SKM-1 (cell line): ENCODE measurements around the gene OR8D1.

Experiments used
- DNase-seq: peaks from one replicate; lab custom pipeline; 2025; ENCODE audit not compliant: unreplicated experiment; lab: John Stamatoyannopoulos, UW

OR8D1 gene

DNA sequence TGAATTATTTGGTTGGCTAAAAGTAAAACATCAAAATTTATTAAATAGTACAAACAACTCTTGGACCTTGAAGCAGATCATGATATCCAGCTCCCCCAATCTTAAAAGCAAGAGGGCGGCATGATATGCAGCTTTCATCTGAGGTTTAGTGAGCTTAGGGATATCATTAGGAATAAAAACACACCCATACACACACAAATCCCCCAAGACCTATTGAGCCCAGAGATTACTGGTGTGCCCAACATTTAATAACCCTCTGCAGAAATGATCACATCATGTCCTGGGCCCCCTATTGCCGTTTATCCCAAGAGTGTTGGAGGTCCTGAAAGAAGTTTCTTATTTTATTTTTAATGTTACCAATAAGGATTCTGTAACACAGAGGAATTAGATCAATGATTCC, at the start of gene OR8D1:
Gene OR8D1, minus strand, starts transcription at position 101 of the 400 bp plus-strand sequence. CDS start 3,183 bp downstream, outside the sequence.
- DNase-seq: no peak

DNA sequence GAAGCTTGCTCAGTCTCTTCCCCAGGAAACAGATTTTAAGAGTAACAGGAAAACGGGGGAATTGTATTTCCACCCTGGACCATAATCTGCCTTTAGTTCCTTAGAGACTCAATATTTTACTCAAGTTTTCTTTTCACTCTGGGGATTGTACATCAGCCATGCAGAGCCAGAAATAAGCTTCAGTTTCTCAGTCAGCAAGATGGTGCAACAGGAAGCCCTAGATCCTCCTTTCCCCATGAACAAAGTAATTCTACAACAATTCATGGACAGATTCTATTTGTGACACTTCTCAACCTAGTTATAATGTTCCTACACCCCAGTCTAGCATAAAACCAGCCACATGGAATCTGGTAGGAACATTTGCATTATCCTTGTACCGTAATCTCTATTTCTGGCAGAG, 45.8 kb upstream of the OR8D1 start:
- DNase-seq: no peak

- no peak for DNase-seq
Measured at GRCh38 chr11:124346311-124346955, 32.7 kb upstream of the OR8D1 start.

DNA sequence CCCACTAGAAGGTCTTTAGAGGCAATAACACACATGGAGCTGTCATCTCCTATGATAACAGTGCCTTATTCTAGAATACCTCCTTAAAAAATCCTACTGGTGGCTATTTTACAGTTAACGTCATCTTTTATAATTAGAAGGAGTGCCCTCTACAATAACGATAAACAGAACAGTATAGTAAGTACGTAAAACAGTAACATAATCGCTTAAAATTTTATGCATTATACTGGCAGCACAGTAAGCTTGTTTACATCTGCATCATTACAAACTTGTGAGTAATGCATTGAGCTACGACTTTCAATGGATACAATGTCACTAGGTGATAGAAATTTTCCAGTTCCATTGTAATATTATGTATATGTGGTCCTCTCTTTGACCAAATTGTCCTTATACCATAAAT, 30.6 kb upstream of the OR8D1 start:
- DNase-seq: no peak

DNA sequence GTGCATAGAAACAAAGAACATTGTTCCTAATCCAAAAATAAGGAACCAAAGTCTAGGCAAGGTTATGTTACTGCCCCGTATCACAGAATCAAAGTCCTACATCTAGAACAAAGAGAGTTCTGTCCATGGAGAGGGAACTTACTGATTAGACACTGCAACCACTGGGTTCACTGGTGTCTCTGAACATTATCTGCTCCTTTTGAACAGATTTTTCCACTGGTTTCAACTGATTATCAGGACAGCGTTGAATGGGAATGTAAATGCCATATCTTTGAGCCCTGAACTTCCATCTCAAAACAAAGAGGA, 26.3 kb upstream of the OR8D1 start:
- DNase-seq: no peak

GRCh38 chr11:124339396-124340141, 25.8 kb upstream of the OR8D1 start:
- DNase-seq: peak; percentile 43

- DNase-seq: no peak
Measured at GRCh38 chr11:124331873-124332272, 18.1 kb upstream of the OR8D1 start.

- DNase-seq: peak; percentile 59
Measured at GRCh38 chr11:124329787-124330478, 16.2 kb upstream of the OR8D1 start.

DNA sequence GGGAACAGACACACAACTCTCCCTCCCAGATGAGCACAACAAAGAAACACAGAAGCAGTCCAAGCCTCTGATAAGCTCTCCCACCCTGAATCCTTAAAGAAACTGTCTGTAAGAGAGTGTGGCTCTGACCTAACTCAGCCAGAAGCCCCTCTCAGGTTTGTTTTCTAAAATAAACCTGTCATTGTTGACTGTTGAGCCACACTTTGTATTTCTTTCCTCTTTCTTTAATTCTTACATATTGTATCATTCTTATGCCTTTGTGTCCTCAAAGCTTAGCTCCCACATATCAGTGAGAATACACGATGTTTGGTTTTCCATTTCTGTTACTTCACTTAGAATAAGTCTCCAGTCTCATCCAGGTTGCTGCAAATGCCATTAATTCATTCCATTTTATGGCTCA, 14.0 kb upstream of the OR8D1 start:
- no peak for DNase-seq

DNA sequence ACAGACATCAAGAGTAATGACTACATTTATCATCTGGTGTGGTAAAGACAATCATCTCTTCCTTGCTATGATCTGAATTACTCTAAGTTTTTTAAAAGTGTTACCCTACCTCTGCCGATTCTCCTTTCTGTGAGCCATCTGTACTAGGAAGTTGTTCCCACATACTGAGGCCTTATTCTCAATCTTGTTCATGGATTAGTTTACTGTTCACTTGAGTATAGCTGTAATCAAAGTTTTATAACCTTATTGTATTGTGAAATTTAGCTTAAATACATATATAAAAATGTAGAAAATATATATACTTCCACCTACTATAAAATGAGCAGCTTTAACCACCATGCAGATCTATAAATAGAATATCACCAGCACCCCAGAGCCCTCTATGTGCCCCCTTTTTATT, 8.6 kb upstream of the OR8D1 start:
- no peak for DNase-seq

GRCh38 chr11:124320097-124320496, 6.3 kb upstream of the OR8D1 start, which contains the start of gene OR8D2:
OR8D2 (minus strand) TSS chr11:124320197; CDS start chr11:124320197, 0 bp downstream.
- no peak for DNase-seq

- DNase-seq: no peak
Measured at GRCh38 chr11:124315052-124315451, 1.3 kb upstream of the OR8D1 start.

GRCh38 chr11:124313131-124313530, 618 bp downstream of the OR8D1 start:
- no peak for DNase-seq

GRCh38 chr11:124311670-124312069, 2.1 kb downstream of the OR8D1 start:
- no peak for DNase-seq

- no peak for DNase-seq
Measured at GRCh38 chr11:124311269-124311668, 2.5 kb downstream of the OR8D1 start.

- no peak for DNase-seq
Measured at GRCh38 chr11:124310721-124311120, 3.0 kb downstream of the OR8D1 start.

- no peak for DNase-seq
Measured at GRCh38 chr11:124307093-124307492, 6.7 kb downstream of the OR8D1 start.

- no peak for DNase-seq
Measured at GRCh38 chr11:124302347-124303125, 11.2 kb downstream of the OR8D1 start.

DNA sequence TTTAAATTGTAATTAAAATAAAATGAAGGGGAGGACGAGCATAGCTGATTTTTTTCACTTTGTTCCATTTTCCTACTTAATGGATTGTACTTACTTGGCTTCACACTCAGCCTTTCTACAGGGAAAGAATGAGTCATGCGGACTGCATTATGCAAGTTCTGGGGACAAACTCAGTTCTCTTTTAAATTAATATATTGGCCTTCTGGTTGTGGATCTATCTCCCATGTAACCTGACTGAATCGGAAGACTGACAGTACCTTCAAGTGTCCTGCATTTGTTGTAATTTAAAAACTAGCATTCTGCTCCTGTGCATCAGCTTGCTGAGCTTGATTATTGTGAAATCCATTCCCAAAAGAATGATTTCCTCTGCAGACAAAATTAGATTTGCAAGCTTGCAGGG, 12.2 kb downstream of the OR8D1 start:
- DNase-seq: no peak

DNA sequence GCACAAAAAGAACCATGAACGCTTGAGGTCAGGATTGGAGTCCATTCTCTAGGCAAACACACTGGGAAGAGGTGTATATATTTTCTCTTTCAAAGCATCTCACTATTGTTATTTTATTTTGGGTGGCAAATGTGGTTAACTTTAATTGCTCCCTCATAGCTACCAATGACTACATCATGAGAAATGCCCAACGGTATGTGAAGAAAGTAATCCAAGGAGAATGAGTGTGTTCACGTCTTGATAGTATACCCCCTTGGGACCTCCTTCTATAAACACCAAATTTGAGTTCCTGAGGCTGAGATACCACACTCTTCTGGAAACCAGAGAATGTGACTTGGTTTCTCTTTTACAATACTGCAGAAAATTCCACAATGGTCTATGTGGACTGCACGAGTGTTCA, 15.8 kb downstream of the OR8D1 start:
- DNase-seq: no peak

GRCh38 chr11:124296016-124296415, 17.7 kb downstream of the OR8D1 start:
- DNase-seq: no peak
